Common myeloid progenitor, CD34-positive (primary cell): ENCODE data around the gene GRIK2.
"Not testable (repeated sequence)": the region's sequence is repeated elsewhere in the genome, so short reads cannot be mapped to it uniquely, and the experiment has no call there.

ENCODE experiments used
- CTCF ChIA-PET: fragments of 350-600 bp; sonication (Branson Sonifier 250); formaldehyde crosslinking; loops from one replicate; lab custom pipeline; 2021; ENCODE audit warnings: antibody characterized with exemption; lab: Charles Lee
- POLR2A ChIA-PET: fragments of 350-600 bp; sonication (Branson Sonifier 250); formaldehyde crosslinking; loops from one replicate; lab custom pipeline; 2021; ENCODE audit warnings: antibody characterized with exemption; lab: Charles Lee
- DNase-seq, 3 donors: peaks; one replicate each; pipeline versions ENCODE4 v3.0.0 to v3.0.0-alpha.2; 2013
- H3K27ac ChIP-seq, 2 experiments: 1 replicate in 1 of 2; 2 replicates in 1 of 2; pipeline ENCODE4 v1.7.0; 2013; ENCODE audit warnings: inconsistent platforms in 2 of 2, low read length in 2 of 2, mild to moderate bottlenecking in 2 of 2, low read depth in 1 of 2, moderate library complexity in 1 of 2; ENCODE audit not compliant: severe bottlenecking in 2 of 2, insufficient read depth in 1 of 2, poor library complexity in 1 of 2
- H3K27me3 ChIP-seq, 5 experiments: replicated peaks in 2 of 5; 1 replicate in 3 of 5; 2 replicates in 2 of 5; pipeline versions ENCODE4 v1.6.1 to v1.7.0; 2013; ENCODE audit warnings: low read length in 4 of 5, mild to moderate bottlenecking in 2 of 5, moderate library complexity in 2 of 5, inconsistent platforms in 1 of 5; ENCODE audit not compliant: insufficient read depth in 5 of 5, control insufficient read depth in 4 of 5
- H3K36me3 ChIP-seq, 4 experiments: 1 replicate in 2 of 4; 2 replicates in 2 of 4; pipeline versions ENCODE4 v1.6.1 to v1.7.0; 2013; ENCODE audit warnings: low read length in 3 of 4, control low read depth in 1 of 4, mild to moderate bottlenecking in 1 of 4; ENCODE audit not compliant: control insufficient read depth in 4 of 4, insufficient read depth in 4 of 4
- H3K4me1 ChIP-seq, 4 experiments: 1 replicate in 3 of 4; 2 replicates in 1 of 4; pipeline versions ENCODE4 v1.6.1 to v1.7.1; 2013; ENCODE audit warnings: low read length in 3 of 4, mild to moderate bottlenecking in 3 of 4, control low read depth in 1 of 4, inconsistent platforms in 1 of 4, moderate library complexity in 1 of 4; ENCODE audit not compliant: control insufficient read depth in 4 of 4, insufficient read depth in 4 of 4; ENCODE audit errors: control extremely low read depth in 1 of 4
- H3K4me3 ChIP-seq, 7 experiments: 1 replicate in 4 of 7; 2 replicates in 3 of 7; pipeline versions ENCODE4 v1.5.1 to v1.7.0; 2013; ENCODE audit warnings: mild to moderate bottlenecking in 7 of 7, low read length in 6 of 7, moderate library complexity in 6 of 7, inconsistent platforms in 2 of 7, low read depth in 2 of 7, control low read depth in 1 of 7; ENCODE audit not compliant: insufficient read depth in 4 of 7, control insufficient read depth in 1 of 7; ENCODE audit errors: extremely low read depth in 1 of 7
- H3K9me3 ChIP-seq, 5 experiments: 1 replicate in 4 of 5; 2 replicates in 1 of 5; pipeline versions ENCODE4 v1.6.1 to v1.7.1; 2013; ENCODE audit warnings: low read length in 4 of 5, mild to moderate bottlenecking in 2 of 5, inconsistent platforms in 1 of 5, low read depth in 1 of 5, moderate library complexity in 1 of 5; ENCODE audit not compliant: control insufficient read depth in 4 of 5, insufficient read depth in 2 of 5; ENCODE audit errors: control extremely low read depth in 1 of 5
- WGBS: methylation state at CpG from one replicate; pipeline ENCODE4 v1.1.5; 2013; ENCODE audit not compliant: insufficient coverage; 5-methylcytosine and 5-hydroxymethylcytosine counted together

The GRIK2 gene

DNA sequence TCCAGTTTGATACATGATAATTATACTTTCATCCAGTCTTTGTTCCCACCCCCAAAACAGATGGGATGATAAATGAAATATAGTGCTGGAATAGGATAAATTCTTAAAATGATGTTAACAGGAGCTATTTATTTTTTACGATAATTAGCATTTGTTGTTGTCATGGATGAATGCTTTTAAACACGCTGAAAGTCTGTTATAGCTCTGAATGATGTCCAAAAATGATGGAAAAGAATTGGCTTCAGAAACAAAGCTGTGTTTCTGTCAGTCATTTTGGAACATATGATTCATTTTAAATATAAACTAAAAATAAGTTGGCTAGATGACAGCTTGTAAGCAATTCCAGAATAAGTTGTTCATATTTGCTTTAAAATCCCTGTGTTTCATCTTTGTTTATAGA lies 237.4 kb downstream of the GRIK2 start:
- POLR2A ChIA-PET: no interaction called here
- Histone ChIP-seq H3K27me3 (no peaks in the 10 kb centered on the region), H3K36me3 (no peaks in the 10 kb centered on the region), H3K4me3 (no peak overlapping the region), H3K4me1 (no peaks in the 10 kb centered on the region), H3K27ac (no peak overlapping the region), H3K9me3 (no peaks in the 10 kb centered on the region)
- CTCF ChIA-PET: no interaction called here
- WGBS: 100% methylated on average over 2 of the region's 2 CpGs
- no peak for DNase-seq

DNA sequence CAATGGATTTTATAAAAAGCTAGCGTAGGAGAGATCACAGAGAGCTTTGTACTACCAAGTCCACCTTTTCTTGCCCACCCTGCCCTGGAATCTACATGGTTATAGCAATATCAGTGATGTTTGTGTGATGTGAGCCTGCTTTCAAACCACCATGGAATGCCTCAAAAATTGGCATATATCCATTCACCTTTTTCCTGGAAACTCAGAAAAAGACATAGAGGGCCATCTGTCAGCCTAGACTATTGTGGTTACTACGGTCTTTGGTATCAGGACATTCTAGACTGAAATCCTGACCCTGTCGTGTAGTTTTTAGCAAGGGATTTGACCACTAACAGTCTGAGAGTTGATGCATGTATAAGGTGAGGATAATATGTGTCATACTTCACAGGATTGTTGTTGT lies 239.6 kb downstream of the GRIK2 start:
- DNase-seq: no peak
- Histone ChIP-seq H3K27ac (no peak overlapping the region), H3K4me3 (no peak overlapping the region), H3K36me3 (no peaks in the 10 kb centered on the region), H3K4me1 (no peaks in the 10 kb centered on the region), H3K9me3 (no peaks in the 10 kb centered on the region), H3K27me3 (no peaks in the 10 kb centered on the region)
- CTCF ChIA-PET: no interaction called here
- 93% methylated on average over 2 of the region's 3 CpGs for WGBS
- POLR2A ChIA-PET: no interaction called here

DNA sequence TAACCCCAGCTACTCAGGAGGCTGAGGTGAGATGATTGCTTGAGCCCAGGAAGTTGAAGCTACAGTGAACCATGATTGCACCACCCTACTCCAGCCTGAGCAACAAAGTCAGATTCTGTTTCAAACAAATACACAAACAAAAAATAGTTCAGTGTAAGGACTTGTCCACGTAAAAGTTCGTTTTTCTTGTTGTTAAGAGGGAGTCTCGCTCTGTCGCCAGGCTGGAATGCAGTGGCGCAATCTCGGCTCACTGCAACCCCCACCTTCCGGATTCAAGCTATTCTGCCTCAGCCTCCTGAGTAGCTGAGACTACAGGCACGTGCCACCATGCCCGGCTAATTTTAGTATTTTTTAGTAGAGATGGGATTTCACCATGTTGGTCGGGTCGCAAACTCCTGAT lies 245.4 kb downstream of the GRIK2 start:
- H3K4me3 ChIP-seq, DNase-seq, H3K36me3 ChIP-seq, H3K27me3 ChIP-seq, H3K27ac ChIP-seq, H3K9me3 ChIP-seq, POLR2A ChIA-PET, H3K4me1 ChIP-seq, CTCF ChIA-PET: not testable (repeated sequence)
- 96% methylated on average over 10 of the region's 11 CpGs for WGBS

DNA sequence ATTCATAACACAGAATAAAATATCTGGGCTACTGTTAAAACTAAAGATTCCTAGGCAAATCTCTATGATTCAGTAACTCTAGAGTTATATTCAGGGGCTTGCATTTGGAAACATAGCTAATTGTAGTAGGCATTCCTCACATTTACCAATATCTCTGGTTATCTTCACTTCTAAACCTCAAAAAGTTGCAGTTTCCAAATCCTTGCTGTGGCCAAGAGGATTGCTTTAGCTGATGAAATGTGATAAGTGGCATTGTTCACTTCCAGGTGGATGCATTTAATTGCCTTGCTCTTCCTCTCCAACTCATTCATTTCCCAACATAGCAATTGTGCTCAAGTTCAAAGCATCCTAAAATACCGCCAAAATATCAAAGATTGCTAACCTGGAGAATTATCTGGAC lies 246.6 kb downstream of the GRIK2 start:
- ChIA-PET POLR2A (no interaction called here), CTCF (no interaction called here)
- DNase-seq: no peak
- no peak overlapping the region for H3K27ac ChIP-seq
- H3K27me3 ChIP-seq: no peaks in the 10 kb centered on the region
- H3K4me3 ChIP-seq: no peak overlapping the region
- no peaks in the 10 kb centered on the region for H3K4me1 ChIP-seq
- H3K9me3 ChIP-seq: no peaks in the 10 kb centered on the region
- WGBS: no CpG with 5 or more reads among the region's 1 CpG
- H3K36me3 ChIP-seq: no peaks in the 10 kb centered on the region

GRCh38 chr6:101645770-101646169 lies 252.3 kb downstream of the GRIK2 start:
- H3K27ac ChIP-seq: no peak overlapping the region
- POLR2A ChIA-PET: no interaction called here
- CTCF ChIA-PET: no interaction called here
- WGBS: no CpG with 5 or more reads among the region's 2 CpGs
- no peaks in the 10 kb centered on the region for H3K36me3 ChIP-seq
- no peak for DNase-seq
- H3K4me3 ChIP-seq: no peak overlapping the region
- H3K27me3 ChIP-seq: no peaks in the 10 kb centered on the region
- no peaks in the 10 kb centered on the region for H3K9me3 ChIP-seq
- no peaks in the 10 kb centered on the region for H3K4me1 ChIP-seq

DNA sequence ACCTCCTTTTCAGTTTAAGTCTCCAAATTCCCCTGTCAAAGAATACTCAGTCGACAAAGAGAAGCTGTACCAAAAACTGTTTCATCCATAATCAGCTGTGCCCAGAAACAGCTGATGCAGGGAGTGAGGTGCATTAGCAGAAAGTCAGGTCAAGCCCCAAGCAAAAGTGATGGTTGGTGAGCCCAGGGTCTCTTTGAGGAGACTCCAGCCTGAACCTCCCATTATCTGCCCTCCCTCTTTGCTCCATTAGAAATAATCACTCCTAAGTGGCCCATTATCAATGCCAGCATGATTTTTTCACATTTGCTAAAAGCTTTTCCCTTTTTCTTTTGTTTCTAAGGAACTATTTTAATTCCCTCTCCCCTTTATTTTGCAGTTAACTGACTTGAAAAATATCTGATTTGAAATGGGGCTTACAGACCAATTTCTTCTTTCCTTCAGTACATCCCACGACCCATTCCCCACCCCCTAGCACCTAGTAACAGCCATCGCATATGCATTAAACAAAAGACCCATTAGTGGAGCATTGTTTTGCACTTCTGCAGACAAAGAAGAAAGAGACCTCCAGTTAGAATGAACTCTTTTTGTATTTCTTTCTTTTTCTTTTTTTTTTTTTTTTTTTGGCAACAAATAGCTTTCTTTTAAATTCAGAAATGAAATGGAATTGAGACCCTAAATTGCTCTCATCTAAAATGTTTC lies 257.0 kb downstream of the GRIK2 start:
- ChIA-PET POLR2A (no interaction called here), CTCF (no interaction called here)
- Histone ChIP-seq H3K4me3 (no peak overlapping the region), H3K36me3 (no peaks in the 10 kb centered on the region), H3K27ac (no peak overlapping the region), H3K27me3 (no peaks in the 10 kb centered on the region), H3K9me3 (no peaks in the 10 kb centered on the region), H3K4me1 (no peaks in the 10 kb centered on the region)
- 37% methylated on average over 3 of the region's 3 CpGs for WGBS
- no peak for DNase-seq

- no peak for DNase-seq
- Histone ChIP-seq H3K36me3 (no peaks in the 10 kb centered on the region), H3K4me1 (no peaks in the 10 kb centered on the region), H3K4me3 (no peak overlapping the region), H3K27me3 (no peaks in the 10 kb centered on the region), H3K27ac (no peak overlapping the region), H3K9me3 (no peaks in the 10 kb centered on the region)
- WGBS: no CpG with 5 or more reads among the region's 2 CpGs
- POLR2A ChIA-PET: no interaction called here
- CTCF ChIA-PET: no interaction called here
Measured at GRCh38 chr6:101652079-101652478, 258.6 kb downstream of the GRIK2 start.
